Smooth muscle cell (in vitro differentiated cells): Measurements from ENCODE around the gene AGMO. TPM values are rescaled to one million over a fixed set of nuclear protein-coding genes. Genes with fewer than 3 reads are reported as not detected.

Experiments used
- DNase-seq: peaks from one replicate; lab custom pipeline; 2025; ENCODE audit not compliant: unreplicated experiment; lab: John Stamatoyannopoulos, UW
- H2AFZ ChIP-seq: fragments of 200-600 bp; sonication (generic); 2 replicates; pipeline ENCODE4 v1.6.0; 2016; ENCODE audit warnings: antibody characterized with exemption, low read depth, mild to moderate bottlenecking
- H3F3A ChIP-seq: fragments of 200-600 bp; sonication (generic); 2 replicates; pipeline ENCODE4 v1.6.0; 2017; ENCODE audit warnings: antibody characterized with exemption, low read depth
- H3K27ac ChIP-seq: fragments of 200-600 bp; sonication (generic); 2 replicates; pipeline ENCODE4 v1.5.1; 2016; ENCODE audit warnings: low read depth, mild to moderate bottlenecking
- H3K27me3 ChIP-seq: fragments of 200-600 bp; sonication (generic); 2 replicates; pipeline ENCODE4 v1.6.1; 2016; ENCODE audit warnings: low read depth, mild to moderate bottlenecking
- H3K36me3 ChIP-seq: fragments of 200-600 bp; sonication (generic); 2 replicates; pipeline ENCODE4 v1.5.1; 2016; ENCODE audit warnings: low read depth
- H3K4me1 ChIP-seq: fragments of 200-600 bp; sonication (generic); 2 replicates; pipeline ENCODE4 v1.5.1; 2016; ENCODE audit warnings: low read depth
- H3K4me2 ChIP-seq: fragments of 200-600 bp; sonication (generic); 2 replicates; pipeline ENCODE4 v1.6.0; 2016; ENCODE audit warnings: mild to moderate bottlenecking
- H3K4me3 ChIP-seq: fragments of 200-600 bp; sonication (generic); 2 replicates; pipeline ENCODE4 v1.5.1; 2016; ENCODE audit warnings: mild to moderate bottlenecking
- H3K79me2 ChIP-seq: fragments of 200-600 bp; sonication (generic); 2 replicates; pipeline ENCODE4 v1.6.0; 2016; ENCODE audit warnings: low read depth, mild to moderate bottlenecking
- H3K9ac ChIP-seq: fragments of 200-600 bp; sonication (generic); 2 replicates; pipeline ENCODE4 v1.6.0; 2016; ENCODE audit warnings: low read depth
- H3K9me3 ChIP-seq: fragments of 200-600 bp; sonication (generic); replicated peaks from 2 replicates; pipeline ENCODE4 v1.5.1; 2016; ENCODE audit warnings: low read depth
- H4K20me1 ChIP-seq: fragments of 200-600 bp; sonication (generic); 2 replicates; pipeline ENCODE4 v1.6.0; 2016; ENCODE audit warnings: low read depth
- WGBS: methylation state at CpG from one replicate; pipeline ENCODE4 v1.1.7; 2016; ENCODE audit warnings: low lambda C conversion rate; 5-methylcytosine and 5-hydroxymethylcytosine counted together
- polyA plus RNA-seq: library from polyadenylated mRNA; unstranded; fragments of >200 nt; fragmentation: Nextera tagmentation; extraction: Ambion mirVana; gene quantifications from 2 replicates; pipeline ENCODE4 v1.2.1, GENCODE V29; 2016
- total RNA-seq: library from RNA; depleted of rRNA; stranded (reverse); fragments of >200 nt; gene quantifications from 2 replicates; pipeline ENCODE4 v1.2.3, GENCODE V29; 2014
- TF ChIP-seq, protein P1 (sequence below): fragments of 200-600 bp; sonication (generic); IDR thresholded peaks from 2 replicates; pipeline ENCODE4 v1.5.1; 2017; ENCODE audit warnings: borderline replicate concordance, mild to moderate bottlenecking, antibody characterized with exemption; ENCODE audit not compliant: insufficient read depth, poor library complexity, severe bottlenecking

AGMO gene
- total and polyA plus RNA-seq, 2 experiments from 2014 or later = 0.27 to 0.50 TPM

DNA sequence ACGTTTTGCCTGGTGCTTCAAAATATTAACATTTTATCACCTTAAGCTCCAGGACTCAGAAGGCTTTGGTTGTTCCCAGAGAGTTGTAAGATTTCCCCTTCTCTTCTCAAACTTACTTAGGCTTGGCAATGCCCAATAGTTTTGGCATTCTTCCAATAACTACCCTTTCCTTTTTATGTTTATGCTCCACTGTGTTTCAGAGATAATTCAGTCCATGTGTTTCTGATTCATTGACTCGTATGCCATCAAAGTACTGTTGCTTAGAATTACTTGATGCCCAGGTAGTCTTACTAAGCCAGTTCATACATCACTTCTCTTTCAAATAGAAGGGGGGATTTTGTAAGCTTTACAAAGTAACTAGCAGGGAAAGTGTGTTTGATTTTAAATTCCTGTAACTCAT, 66.6 kb downstream of the AGMO start:
- Histone ChIP-seq H3K9ac (no peak overlapping the region), H3K4me1 (no peaks in the 10 kb centered on the region), H3K27ac (no peak overlapping the region), H3F3A (no peaks in the 10 kb centered on the region), H3K36me3 (no peaks in the 10 kb centered on the region), H3K4me2 (no peak overlapping the region), H3K79me2 (no peaks in the 10 kb centered on the region), H4K20me1 (no peaks in the 10 kb centered on the region), H3K27me3 (no peaks in the 10 kb centered on the region), H2AFZ (no peak overlapping the region), H3K4me3 (no peak overlapping the region), H3K9me3 (no peaks in the 10 kb centered on the region)
- no peak for DNase-seq
- TF ChIP-seq, protein P1, sequence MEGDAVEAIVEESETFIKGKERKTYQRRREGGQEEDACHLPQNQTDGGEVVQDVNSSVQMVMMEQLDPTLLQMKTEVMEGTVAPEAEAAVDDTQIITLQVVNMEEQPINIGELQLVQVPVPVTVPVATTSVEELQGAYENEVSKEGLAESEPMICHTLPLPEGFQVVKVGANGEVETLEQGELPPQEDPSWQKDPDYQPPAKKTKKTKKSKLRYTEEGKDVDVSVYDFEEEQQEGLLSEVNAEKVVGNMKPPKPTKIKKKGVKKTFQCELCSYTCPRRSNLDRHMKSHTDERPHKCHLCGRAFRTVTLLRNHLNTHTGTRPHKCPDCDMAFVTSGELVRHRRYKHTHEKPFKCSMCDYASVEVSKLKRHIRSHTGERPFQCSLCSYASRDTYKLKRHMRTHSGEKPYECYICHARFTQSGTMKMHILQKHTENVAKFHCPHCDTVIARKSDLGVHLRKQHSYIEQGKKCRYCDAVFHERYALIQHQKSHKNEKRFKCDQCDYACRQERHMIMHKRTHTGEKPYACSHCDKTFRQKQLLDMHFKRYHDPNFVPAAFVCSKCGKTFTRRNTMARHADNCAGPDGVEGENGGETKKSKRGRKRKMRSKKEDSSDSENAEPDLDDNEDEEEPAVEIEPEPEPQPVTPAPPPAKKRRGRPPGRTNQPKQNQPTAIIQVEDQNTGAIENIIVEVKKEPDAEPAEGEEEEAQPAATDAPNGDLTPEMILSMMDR = no peak
- 69% methylated on average over 2 of the region's 2 CpGs for WGBS

DNA sequence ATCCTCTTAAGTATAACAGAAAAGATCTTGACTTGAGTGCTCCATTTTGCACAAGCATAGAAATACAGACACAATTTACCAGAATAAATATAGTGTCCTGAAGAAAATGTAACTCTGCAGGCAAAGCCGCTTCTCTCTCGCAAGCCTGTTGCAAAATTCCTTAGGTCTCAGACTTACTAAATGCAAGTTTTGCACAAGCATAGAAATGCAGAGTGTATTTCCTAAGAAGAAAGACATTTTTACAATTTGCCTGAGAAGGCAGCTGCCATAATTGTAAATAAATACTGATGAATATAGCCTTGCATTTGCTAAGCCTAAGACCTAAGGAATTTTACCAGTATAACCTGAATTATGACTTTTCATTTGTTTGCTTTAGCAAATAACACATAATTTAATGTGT, 67.1 kb downstream of the AGMO start:
- 71% methylated on average over 2 of the region's 2 CpGs for WGBS
- Histone ChIP-seq H3K36me3 (no peaks in the 10 kb centered on the region), H3K9me3 (no peaks in the 10 kb centered on the region), H3K4me3 (no peak overlapping the region), H2AFZ (no peak overlapping the region), H3K4me1 (no peaks in the 10 kb centered on the region), H3K79me2 (no peaks in the 10 kb centered on the region), H4K20me1 (no peaks in the 10 kb centered on the region), H3K4me2 (no peak overlapping the region), H3K27me3 (no peaks in the 10 kb centered on the region), H3K27ac (no peak overlapping the region), H3K9ac (no peak overlapping the region), H3F3A (no peaks in the 10 kb centered on the region)
- no peak for DNase-seq
- TF ChIP-seq, protein P1 = no peak

DNA sequence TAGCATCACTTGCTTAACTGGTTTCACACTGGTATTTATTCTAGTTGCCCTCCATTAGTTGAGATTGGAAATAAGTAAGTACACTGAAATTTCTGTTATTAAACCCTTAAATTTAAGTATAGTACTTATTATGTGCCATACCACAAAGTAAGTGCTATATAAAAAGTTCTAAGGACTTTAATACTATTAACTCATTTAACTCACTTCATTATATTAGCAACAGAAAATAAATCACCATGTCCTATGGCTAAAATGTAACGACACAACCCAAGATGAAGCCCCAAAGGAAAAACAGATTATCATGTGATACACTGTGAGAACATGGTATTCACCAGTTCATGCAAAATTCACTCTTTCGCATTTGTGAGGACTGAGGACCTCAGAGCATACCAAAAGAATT, 70.5 kb downstream of the AGMO start:
- H3K4me2 ChIP-seq = no peak overlapping the region
- H2AFZ ChIP-seq = no peak overlapping the region
- H3K4me3 ChIP-seq = no peak overlapping the region
- H3K27ac ChIP-seq = no peak overlapping the region
- H3K27me3 ChIP-seq = no peaks in the 10 kb centered on the region
- no peaks in the 10 kb centered on the region for H4K20me1 ChIP-seq
- DNase-seq = no peak
- no peaks in the 10 kb centered on the region for H3F3A ChIP-seq
- 75% methylated on average over 2 of the region's 2 CpGs for WGBS
- no peaks in the 10 kb centered on the region for H3K79me2 ChIP-seq
- no peaks in the 10 kb centered on the region for H3K4me1 ChIP-seq
- TF ChIP-seq, protein P1 = no peak
- no peaks in the 10 kb centered on the region for H3K9me3 ChIP-seq
- no peak overlapping the region for H3K9ac ChIP-seq
- H3K36me3 ChIP-seq = no peaks in the 10 kb centered on the region

DNA sequence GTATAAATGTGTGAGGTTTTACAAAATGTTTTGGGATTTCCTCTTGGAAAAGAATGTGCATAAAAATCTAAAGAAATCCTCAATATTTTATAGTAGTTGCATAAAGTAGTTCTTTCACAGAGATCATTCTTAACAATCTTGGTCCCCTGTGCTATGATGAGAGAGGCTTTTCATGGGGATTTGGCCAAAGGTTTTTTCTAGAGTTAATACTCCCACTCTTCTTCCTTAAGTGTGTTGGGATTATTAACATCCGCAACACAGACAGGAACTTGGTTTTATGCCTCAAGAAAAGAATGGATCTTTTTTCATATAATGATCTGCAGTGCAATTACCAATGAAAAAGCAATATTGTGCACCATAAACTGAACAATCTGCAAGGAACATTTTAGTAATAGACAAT, 71.5 kb downstream of the AGMO start:
- H3K4me3 ChIP-seq = no peak overlapping the region

More for the DNA sequence above, 71.5 kb downstream of the AGMO start:
- no peaks in the 10 kb centered on the region for H3K79me2 ChIP-seq
- no peaks in the 10 kb centered on the region for H4K20me1 ChIP-seq
- H3K9ac ChIP-seq = no peak overlapping the region
- H3K4me2 ChIP-seq = no peak overlapping the region
- no peaks in the 10 kb centered on the region for H3K36me3 ChIP-seq
- H3K27me3 ChIP-seq = no peaks in the 10 kb centered on the region
- TF ChIP-seq, protein P1 = no peak
- H3K4me1 ChIP-seq = no peaks in the 10 kb centered on the region
- WGBS = 64% methylated on average over 1 of the region's 1 CpG
- DNase-seq = no peak
- H3K27ac ChIP-seq = no peak overlapping the region
- no peaks in the 10 kb centered on the region for H3K9me3 ChIP-seq
- no peak overlapping the region for H2AFZ ChIP-seq
- H3F3A ChIP-seq = no peaks in the 10 kb centered on the region
